HL-60 (cell line): ENCODE results near the gene GALNT12.

Experiments
- DNase-seq, 2 experiments: peaks; one replicate each; pipeline ENCODE4 v3.0.0-alpha.2; 2010 to 2020; ENCODE audit warnings: low read depth in 1 of 2, low spot score in 1 of 2
- H3K27ac ChIP-seq: fragments of 250-450 bp; sonication (Bioruptor Pico); replicated peaks from 2 replicates; pipeline ENCODE4 v1.5.1; 2020; ENCODE audit warnings: mild to moderate bottlenecking, moderate library complexity
- H3K27me3 ChIP-seq: fragments of 250-450 bp; sonication (Bioruptor Pico); 2 replicates; pipeline ENCODE4 v1.5.1; 2021; ENCODE audit warnings: mild to moderate bottlenecking, moderate library complexity; ENCODE audit not compliant: insufficient read depth, poor library complexity, severe bottlenecking
- H3K4me3 ChIP-seq: replicated peaks from 2 replicates; pipeline ENCODE4 v1.5.1; 2011; ENCODE audit warnings: mild to moderate bottlenecking, control low read depth, low read length; ENCODE audit not compliant: insufficient read depth
- GABPA ChIP-seq: IDR thresholded peaks from 2 replicates; pipeline ENCODE4 v1.6.1; 2012; ENCODE audit warnings: low read depth
- POLR2AphosphoS5 ChIP-seq: IDR thresholded peaks from 2 replicates; pipeline ENCODE4 v1.6.1; 2012; ENCODE audit warnings: low read depth
- REST ChIP-seq: IDR thresholded peaks from 2 replicates; pipeline ENCODE4 v1.6.1; 2012; ENCODE audit warnings: low read depth; ENCODE audit not compliant: insufficient replicate concordance
- SPI1 ChIP-seq: IDR thresholded peaks from 2 replicates; pipeline ENCODE4 v1.6.1; 2012; ENCODE audit warnings: low read depth, mild to moderate bottlenecking, borderline replicate concordance
- TF ChIP-seq, protein P1 (sequence below): IDR thresholded peaks from one replicate; pipeline ENCODE4 v1.5.1; 2011; ENCODE audit warnings: low read length, control low read depth, inconsistent platforms; ENCODE audit not compliant: insufficient read depth

Gene GALNT12

DNA sequence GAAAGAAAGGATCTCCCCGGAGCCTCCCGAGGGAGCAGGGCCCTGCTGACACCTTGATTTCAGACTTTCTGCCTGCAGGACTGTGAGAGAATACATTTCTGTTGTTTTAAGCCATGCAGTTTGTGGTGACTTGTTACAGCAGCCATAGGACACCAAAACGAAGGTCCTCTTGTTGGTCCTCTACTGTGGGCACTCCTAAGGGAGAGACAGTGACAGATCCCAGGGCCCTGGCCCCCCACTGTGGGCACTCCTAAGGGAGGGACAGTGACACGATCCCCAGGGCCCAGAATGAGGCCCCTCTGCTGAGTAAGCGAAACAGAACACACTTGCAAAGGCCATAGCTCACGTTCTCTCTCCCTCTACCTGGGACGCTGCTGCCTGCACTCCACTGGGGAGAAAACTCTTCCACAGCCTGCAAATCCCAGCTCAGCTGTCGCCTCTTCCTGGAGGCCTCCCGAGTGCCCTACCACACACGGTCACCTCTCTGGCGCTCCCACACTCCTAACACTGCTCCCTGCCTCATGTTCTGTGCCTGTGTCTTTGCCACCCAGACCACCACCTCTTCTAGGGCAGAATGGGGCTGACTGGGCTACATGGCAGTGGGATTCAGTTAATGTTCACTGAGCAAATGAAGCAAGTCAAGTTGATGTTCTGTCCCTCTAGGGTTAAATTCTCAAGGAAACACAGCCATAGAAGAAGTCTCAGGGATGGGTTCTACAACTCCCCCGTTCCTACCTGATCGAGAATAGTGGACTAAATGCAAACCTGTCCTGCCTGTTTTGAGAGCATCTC, 34.9 kb upstream of the GALNT12 start:
- TF ChIP-seq GABPA (no peak), REST (no peak), SPI1 (no peak)
- TF ChIP-seq, protein P1, sequence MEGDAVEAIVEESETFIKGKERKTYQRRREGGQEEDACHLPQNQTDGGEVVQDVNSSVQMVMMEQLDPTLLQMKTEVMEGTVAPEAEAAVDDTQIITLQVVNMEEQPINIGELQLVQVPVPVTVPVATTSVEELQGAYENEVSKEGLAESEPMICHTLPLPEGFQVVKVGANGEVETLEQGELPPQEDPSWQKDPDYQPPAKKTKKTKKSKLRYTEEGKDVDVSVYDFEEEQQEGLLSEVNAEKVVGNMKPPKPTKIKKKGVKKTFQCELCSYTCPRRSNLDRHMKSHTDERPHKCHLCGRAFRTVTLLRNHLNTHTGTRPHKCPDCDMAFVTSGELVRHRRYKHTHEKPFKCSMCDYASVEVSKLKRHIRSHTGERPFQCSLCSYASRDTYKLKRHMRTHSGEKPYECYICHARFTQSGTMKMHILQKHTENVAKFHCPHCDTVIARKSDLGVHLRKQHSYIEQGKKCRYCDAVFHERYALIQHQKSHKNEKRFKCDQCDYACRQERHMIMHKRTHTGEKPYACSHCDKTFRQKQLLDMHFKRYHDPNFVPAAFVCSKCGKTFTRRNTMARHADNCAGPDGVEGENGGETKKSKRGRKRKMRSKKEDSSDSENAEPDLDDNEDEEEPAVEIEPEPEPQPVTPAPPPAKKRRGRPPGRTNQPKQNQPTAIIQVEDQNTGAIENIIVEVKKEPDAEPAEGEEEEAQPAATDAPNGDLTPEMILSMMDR = no peak
- DNase-seq = no peak
- Histone ChIP-seq H3K4me3 (no peak overlapping the region), H3K27ac (no peak overlapping the region), H3K27me3 (no peaks in the 10 kb centered on the region)

DNA sequence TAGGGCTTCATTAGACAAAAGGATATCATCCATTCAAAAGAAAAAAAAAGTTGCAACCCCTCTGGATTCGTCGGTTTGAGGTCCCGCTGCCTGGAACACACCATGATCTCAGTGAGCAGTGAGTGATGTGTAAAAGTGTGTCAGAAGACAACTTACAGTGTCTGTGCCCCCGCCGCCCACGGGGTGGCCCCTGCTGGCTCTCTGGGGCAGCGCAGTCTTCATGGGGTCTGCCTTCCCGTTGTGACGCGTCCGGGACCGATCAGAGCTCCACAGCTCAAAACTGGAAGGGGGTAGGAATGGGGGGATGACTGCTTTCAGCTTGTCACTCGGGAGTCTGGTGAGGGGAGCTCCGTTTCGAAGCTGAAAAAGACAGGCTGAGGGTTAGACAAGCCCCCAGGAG, 33.7 kb upstream of the GALNT12 start:
- TF ChIP-seq GABPA (no peak), REST (no peak), POLR2AphosphoS5 (no peak), SPI1 (no peak)
- TF ChIP-seq, protein P1 = no peak
- H3K27ac ChIP-seq = no peak overlapping the region
- H3K27me3 ChIP-seq = no peaks in the 10 kb centered on the region
- DNase-seq = no peak
- H3K4me3 ChIP-seq = no peak overlapping the region

DNA sequence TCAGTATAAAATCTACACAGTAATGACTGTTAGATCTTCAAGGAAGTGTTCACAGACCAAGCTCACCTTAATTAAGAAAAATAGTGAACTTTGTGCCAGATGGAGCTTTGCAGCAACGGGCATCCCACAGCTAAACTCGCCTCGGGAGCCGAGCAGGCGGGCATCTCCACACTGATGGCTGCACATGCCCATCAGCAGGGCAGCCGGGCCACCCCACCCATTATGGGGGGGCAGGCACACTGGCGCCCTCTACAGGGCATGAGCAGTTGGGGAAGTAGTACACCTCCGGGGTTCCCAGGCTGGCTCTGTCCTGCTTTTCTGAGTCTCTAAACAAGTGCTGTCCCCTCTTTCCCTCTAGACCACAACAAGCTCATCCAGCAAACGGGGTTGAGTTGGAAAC, 32.7 kb upstream of the GALNT12 start:
- H3K27me3 ChIP-seq = no peaks in the 10 kb centered on the region
- no peak overlapping the region for H3K4me3 ChIP-seq
- H3K27ac ChIP-seq = no peak overlapping the region
- no peak for TF ChIP-seq POLR2AphosphoS5
- TF ChIP-seq GABPA = no peak
- TF ChIP-seq, protein P1 = peak; percentile 31
- TF ChIP-seq REST = peak; percentile 29
- peak; percentile 25 to 37 for DNase-seq
